GM18526 (cell line): ENCODE data around the gene MMP23B.

Experiments used
- POLR2A ChIP-seq: IDR thresholded peaks from 3 replicates; pipeline ENCODE4 v1.6.1; 2011; ENCODE audit not compliant: insufficient read length; ENCODE audit errors: extremely low read depth

Gene MMP23B

GRCh38 chr1:1615256-1616044, 16.5 kb upstream of the MMP23B start, which contains the start of gene MIB2:
Gene MIB2, plus strand, starts transcription at chr1:1615500. Its CDS starts 7,953 bp downstream, at chr1:1623453.
- peak; percentile 65 for TF ChIP-seq POLR2A

GRCh38 chr1:1616045-1616790, 15.8 kb upstream of the MMP23B start:
- no peak for TF ChIP-seq POLR2A

- TF ChIP-seq POLR2A = no peak
Observed at GRCh38 chr1:1616838-1617237, 15.1 kb upstream of the MMP23B start.

- TF ChIP-seq POLR2A = no peak
Observed at GRCh38 chr1:1617516-1617915, 14.5 kb upstream of the MMP23B start.

- no peak for TF ChIP-seq POLR2A
Observed at GRCh38 chr1:1617925-1618324, 14.0 kb upstream of the MMP23B start.

- TF ChIP-seq POLR2A = no peak
Observed at GRCh38 chr1:1618396-1619068, 13.4 kb upstream of the MMP23B start.

- no peak for TF ChIP-seq POLR2A
Observed at GRCh38 chr1:1619917-1620361, 12.0 kb upstream of the MMP23B start.

- no peak for TF ChIP-seq POLR2A
Observed at GRCh38 chr1:1620433-1621139, 11.4 kb upstream of the MMP23B start.

- no peak for TF ChIP-seq POLR2A
Observed at GRCh38 chr1:1621173-1622009, 10.6 kb upstream of the MMP23B start.

GRCh38 chr1:1622010-1622787, 9.8 kb upstream of the MMP23B start:
- no peak for TF ChIP-seq POLR2A

- no peak for TF ChIP-seq POLR2A
Observed at GRCh38 chr1:1622788-1623094, 9.2 kb upstream of the MMP23B start.

GRCh38 chr1:1623181-1623630, 8.8 kb upstream of the MMP23B start:
- TF ChIP-seq POLR2A = no peak

- TF ChIP-seq POLR2A = no peak
Observed at GRCh38 chr1:1623631-1624442, 8.1 kb upstream of the MMP23B start.
